ENCODE measurements around the gene RAB39A.
"Not testable (repeated sequence)": the region's sequence is repeated elsewhere in the genome, so short reads cannot be mapped to it uniquely, and the experiment has no call there.

GRCh38 chr11:107881471-107881870 is 46.8 kb upstream of the RAB39A start:
- not testable (repeated sequence) for TF ChIP-seq NEUROD1 (IDR thresholded peaks at IDR 0.05; ENCODE audit: borderline replicate concordance, low read depth, low read length, partially characterized antibody); ESRRB (CRISPR knock-in tag; IDR thresholded peaks at IDR 0.05; ENCODE audit: borderline replicate concordance); CTCF (IDR thresholded peaks at IDR 0.05 in 2 of 3, conservative IDR thresholded peaks at IDR 0.05 in 1 of 3; ENCODE audit: insufficient read depth in 2 of 3, low read depth in 1 of 3, low read length in 3 of 3); SP1 (CRISPR knock-in tag; IDR thresholded peaks at IDR 0.05); ZNF431 (CRISPR knock-in tag; IDR thresholded peaks at IDR 0.05); KAT8 (IDR thresholded peaks at IDR 0.05; ENCODE audit: low read depth); ZHX1 (conservative IDR thresholded peaks at IDR 0.05; ENCODE audit: low read length); STAT5B (CRISPR knock-in tag; IDR thresholded peaks at IDR 0.05); POLR2AphosphoS5 (IDR thresholded peaks at IDR 0.05; ENCODE audit: control insufficient read depth, insufficient read depth, low read depth, low read length); EHMT2 (IDR thresholded peaks at IDR 0.05)
